GM21576 (cell line): ENCODE results near the gene GIGYF2.

Experiments
- ATAC-seq: cut with Tn5 transposase; IDR thresholded peaks from one replicate; pipeline ENCODE4 v1.9.1; 2021; ENCODE audit warnings: mild to moderate bottlenecking, moderate library complexity; ENCODE audit not compliant: unreplicated experiment

The GIGYF2 gene

DNA sequence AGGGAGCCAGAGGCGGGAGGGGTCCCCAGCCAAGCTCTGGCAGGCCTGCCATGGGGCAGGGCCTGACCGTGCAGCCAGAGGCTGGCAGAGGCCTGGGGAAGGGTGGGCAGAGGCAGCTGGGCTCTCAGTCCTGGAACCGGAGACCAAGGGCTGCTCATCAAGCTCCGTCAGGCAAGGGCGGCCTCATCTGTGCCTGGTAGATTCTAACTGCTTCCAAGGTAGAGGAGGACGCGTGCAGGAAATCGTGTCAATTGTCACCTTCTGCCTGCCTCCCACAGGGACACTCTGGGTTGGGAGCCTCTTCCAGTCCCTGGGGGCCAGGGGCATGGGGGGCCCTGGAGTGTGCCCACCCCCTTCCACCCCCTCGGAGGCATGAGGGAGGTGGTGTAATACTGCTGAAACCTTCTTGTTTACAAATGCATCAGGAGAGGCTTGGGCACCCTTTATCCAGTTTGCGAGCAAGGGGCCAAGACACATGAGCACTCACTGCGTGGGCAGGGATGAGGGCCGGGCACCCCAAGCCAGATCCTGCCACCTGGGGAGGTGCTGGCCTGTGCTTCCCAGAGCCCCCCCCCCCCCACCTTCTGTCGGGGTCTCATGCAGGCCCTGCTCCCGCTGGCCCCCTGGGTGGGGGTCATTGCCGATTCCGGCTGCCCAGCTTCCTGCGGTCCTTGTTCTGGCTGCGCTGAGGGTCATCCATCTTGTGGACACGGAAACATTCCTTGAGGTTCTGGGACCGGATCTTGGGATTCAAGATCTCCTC is 181.9 kb downstream of the GIGYF2 start:
- no peak for ATAC-seq

- ATAC-seq, result no peak
Measured at GRCh38 chr2:232879618-232880494, 182.7 kb downstream of the GIGYF2 start.

GRCh38 chr2:232880764-232881351 is 183.7 kb downstream of the GIGYF2 start:
- ATAC-seq, result no peak

DNA sequence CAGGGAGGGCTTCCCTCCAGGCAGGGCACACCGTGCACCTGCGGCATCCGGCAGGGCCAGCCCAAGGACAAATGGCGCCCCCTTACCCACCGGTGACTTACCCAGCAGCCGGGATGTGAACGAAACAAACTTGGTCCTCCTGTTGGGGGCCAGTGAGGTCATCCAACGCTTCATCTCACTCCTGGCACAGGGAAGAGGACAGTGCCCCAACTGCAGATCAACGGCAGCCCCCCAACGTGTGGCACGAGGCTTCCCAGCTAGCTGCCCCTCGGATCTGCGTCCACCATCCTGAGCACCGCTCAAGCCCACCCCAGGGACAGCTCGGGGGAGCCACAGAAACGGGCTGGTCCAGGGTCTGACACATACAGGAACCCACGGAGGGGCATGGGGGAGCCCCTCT is 185.0 kb downstream of the GIGYF2 start:
- ATAC-seq, result no peak

GRCh38 chr2:232882505-232883115 is 185.5 kb downstream of the GIGYF2 start:
- no peak for ATAC-seq

GRCh38 chr2:232883116-232883721 is 186.1 kb downstream of the GIGYF2 start:
- no peak for ATAC-seq

DNA sequence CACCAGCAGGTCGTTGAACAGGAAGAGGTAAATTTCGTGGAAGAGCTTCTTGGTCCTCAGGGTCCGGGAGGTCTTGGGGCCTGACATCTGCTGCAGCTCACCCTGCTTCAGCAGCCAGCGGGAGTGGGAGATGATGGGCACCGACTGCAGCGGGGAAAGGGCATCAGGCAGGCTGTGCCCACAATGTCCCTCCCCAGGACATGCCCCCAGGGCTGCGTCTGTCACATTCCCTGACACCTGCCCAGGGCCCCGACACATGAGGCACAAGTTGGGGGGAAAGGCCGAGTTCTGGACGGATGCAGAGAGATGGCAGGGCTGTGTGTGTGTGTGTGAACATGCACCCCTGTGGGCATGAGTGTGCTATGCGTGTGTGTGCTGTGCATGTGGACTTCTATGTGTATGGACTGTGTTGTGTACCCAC is 186.9 kb downstream of the GIGYF2 start:
- ATAC-seq, result no peak

- no peak for ATAC-seq
Measured at GRCh38 chr2:232884549-232885263, 187.6 kb downstream of the GIGYF2 start.

DNA sequence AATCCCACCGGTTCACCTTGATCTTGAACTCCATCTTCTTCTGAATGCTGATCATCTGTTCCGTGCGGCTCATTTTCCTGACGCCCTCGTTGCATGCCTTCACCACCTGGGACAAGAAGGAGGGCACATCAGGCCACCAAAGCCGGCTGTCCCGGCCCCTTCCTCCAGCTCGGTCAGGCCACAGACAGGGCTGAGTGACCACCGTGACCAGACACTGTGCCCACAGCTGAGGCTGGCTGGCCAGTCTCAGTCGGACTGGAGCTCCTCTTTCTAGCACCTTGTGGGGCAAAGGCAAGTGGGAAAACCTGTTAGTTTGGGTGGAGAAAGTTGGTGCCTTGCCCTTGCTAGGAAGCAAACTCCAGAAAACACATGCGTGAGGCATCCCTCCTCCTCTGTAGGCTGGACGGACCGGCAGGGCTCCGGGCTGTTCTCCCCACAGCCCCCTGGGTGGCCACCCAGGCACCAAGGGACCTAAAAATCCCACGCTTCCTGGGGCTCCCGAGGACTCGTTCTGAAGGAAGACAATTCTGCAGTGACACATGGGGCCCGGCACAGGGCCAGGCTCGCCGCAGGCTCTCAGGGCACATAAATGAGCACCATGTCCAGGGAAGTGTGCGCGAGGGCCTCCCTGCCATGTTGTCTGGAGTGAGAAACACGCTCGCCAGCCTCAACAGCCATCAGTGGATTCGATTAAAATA is 188.3 kb downstream of the GIGYF2 start:
- no peak for ATAC-seq

- ATAC-seq, result no peak
Measured at GRCh38 chr2:232886176-232886575, 189.0 kb downstream of the GIGYF2 start.

GRCh38 chr2:232886632-232887031 is 189.5 kb downstream of the GIGYF2 start:
- no peak for ATAC-seq

DNA sequence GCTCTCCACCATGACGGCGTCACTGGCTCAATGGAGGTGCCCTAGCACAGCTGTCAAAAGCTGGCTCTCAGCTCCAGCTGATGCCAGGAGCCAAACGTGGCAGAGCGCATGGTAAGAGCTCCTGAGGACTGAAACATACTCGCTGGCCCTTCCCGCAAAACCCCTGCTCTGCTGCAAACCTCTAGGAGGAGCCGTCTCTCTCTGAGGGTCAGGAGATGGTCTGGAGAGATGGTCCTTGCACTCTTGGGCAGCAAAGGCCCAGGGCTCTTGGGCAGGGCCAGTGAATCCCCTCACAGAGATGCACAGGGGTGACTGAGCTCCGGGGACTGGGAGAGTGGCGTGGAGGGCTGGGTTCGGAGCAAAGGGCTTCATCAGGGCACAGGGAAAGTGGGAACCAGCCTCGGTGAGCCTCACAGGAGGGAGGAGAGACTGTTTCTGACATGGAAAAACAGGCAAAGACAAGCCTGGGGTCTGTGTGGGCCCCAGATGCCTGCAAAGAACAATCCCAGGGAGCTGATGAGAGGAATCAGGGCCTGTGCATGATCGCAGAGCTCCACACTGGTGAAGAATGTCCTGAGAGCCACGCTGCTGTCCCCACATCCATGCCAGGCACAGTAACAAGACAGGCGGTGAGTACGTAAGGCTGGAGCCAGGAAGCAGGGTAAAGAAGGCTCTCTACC is 190.2 kb downstream of the GIGYF2 start:
- ATAC-seq, result no peak

GRCh38 chr2:232888099-232888836 is 191.1 kb downstream of the GIGYF2 start:
- no peak for ATAC-seq

DNA sequence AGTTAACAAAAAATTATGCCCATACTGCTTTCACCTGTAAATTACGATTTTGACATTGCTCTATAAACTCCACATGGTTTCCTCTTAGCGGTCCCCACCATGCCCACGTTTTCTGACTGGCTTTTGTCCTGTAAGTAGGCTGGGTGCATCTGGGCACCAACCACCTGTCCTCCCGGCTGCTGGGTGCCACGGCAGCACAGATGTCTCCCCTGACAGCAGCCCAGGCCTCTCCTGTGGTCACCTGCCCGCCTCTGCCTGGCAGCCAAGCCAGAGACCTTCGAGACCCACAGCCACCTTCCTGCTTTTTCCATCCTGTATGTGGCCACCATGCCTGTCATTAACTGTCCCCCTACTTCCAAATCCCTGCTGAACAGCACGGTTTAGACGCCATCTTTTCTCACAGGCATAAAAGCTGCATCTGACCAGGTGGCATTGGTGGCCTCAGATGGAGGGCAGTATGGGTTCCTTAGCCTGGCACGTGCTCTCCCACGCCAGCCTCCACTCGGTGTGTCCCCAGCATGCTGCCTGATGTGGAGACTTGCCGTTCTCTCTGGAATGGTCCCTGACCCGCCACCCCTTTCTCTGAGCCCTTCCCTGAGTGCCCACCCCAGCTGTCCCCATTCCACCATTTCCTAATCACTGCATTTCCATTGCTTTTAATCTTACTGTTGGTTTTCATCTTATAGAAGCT is 191.9 kb downstream of the GIGYF2 start:
- ATAC-seq, result no peak

GRCh38 chr2:232889876-232890401 is 192.8 kb downstream of the GIGYF2 start:
- no peak for ATAC-seq

DNA sequence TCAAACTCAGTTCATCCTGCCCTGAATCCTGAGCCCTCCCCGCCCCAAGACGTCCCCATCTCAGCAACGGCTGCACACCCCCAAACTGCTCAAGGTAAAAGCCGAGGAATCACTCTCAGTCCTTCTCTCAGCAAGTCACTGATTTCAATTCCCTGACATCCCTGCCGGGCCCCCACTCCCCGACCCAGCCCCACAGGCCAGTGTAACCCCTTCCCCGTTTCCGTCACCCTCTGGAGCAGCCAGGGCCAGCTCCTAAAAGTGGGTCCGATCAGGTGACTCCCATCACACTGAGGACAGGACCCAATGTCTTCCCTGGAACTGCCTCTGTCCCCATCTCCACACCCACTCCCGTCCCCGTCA is 193.4 kb downstream of the GIGYF2 start:
- ATAC-seq, result no peak

DNA sequence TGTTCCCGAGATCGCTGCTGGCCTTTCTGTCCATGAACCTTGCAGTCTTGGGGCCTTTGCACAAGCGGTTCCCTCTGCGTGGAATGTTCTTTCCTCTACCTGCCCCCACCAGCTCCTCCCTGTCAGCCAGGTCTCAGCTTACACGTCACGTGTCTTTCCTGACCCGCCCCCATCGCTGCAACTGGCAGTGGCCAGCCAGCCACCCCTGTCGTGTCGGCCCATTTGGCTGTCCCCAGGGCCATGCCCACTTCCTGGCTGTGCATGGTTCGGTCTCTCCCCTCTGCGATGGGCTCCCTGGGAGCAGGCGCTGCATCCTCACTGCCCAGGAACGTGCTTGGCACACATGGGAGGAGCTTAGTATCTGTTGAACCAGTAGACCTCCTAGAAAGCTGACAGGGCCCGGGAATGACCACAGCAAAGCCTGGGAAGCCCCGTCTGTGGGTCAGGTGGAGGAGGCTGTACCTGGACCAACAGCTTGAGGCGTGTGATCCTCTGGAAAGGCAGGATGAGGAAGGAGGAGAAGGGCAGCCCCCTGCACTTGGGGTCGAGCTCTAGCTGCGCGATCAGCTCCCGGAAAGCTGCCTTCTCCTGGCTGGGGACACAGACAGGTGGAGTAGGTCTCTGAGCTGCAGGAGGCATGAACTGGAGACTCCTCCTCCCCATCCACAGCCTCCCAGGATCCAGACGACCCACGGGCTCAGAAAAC is 193.9 kb downstream of the GIGYF2 start:
- no peak for ATAC-seq
